HepG2 (cell line): ENCODE data around the gene MKS1. TPM values are rescaled to one million over a fixed set of nuclear protein-coding genes. Genes with fewer than 3 reads are reported as not detected.

Experiments used
- BRCA1 ChIP-seq: sonication (generic); formaldehyde crosslinking; IDR thresholded peaks from 2 replicates; pipeline ENCODE4 v1.4.0; 2020; ENCODE audit warnings: missing genetic modification reagents
- CREBL2 ChIP-seq: sonication (generic); formaldehyde crosslinking; IDR thresholded peaks from 2 replicates; pipeline ENCODE4 v1.8.1; 2023; ENCODE audit warnings: missing genetic modification reagents, mild to moderate bottlenecking, borderline replicate concordance
- DPF2 ChIP-seq: sonication (generic); formaldehyde crosslinking; IDR thresholded peaks from 2 replicates; pipeline ENCODE4 v1.4.0; 2020; ENCODE audit warnings: mild to moderate bottlenecking, low read depth, missing genetic modification reagents, borderline replicate concordance
- FOSL2 ChIP-seq: sonication (generic); formaldehyde crosslinking; IDR thresholded peaks from 2 replicates; pipeline ENCODE4 v1.4.0; 2020; ENCODE audit warnings: missing genetic modification reagents
- HNRNPH1 ChIP-seq: fragments of 200-400 bp; formaldehyde crosslinking; optimal IDR thresholded peaks from 2 replicates; pipeline ENCODE3; 2017; ENCODE audit warnings: mild to moderate bottlenecking, low read depth, low read length
- KDM6A ChIP-seq: IDR thresholded peaks from 2 replicates; pipeline ENCODE4 v1.6.1; 2016; ENCODE audit warnings: low read depth
- MBD4 ChIP-seq: IDR thresholded peaks from 2 replicates; pipeline ENCODE4 v1.6.1; 2012; ENCODE audit warnings: low read length, inconsistent platforms, borderline replicate concordance
- NFAT5 ChIP-seq: sonication (generic); formaldehyde crosslinking; IDR thresholded peaks from 2 replicates; pipeline ENCODE4 v1.4.0; 2020; ENCODE audit warnings: missing genetic modification reagents
- PLRG1 ChIP-seq: fragments of 450-650 bp; conservative IDR thresholded peaks from 2 replicates; pipeline ENCODE4 v1.6.1; 2016
- POLR2AphosphoS2 ChIP-seq: IDR thresholded peaks from 2 replicates; pipeline ENCODE4 v1.6.1; 2011; ENCODE audit warnings: low read depth, low read length, improper control_type of control experiment
- REXO4 ChIP-seq: sonication (generic); formaldehyde crosslinking; IDR thresholded peaks from 2 replicates; pipeline ENCODE4 v1.8.0; 2022; ENCODE audit warnings: missing genetic modification reagents, mild to moderate bottlenecking, borderline replicate concordance
- SMAD3 ChIP-seq: sonication (generic); formaldehyde crosslinking; IDR thresholded peaks from 2 replicates; pipeline ENCODE4 v1.4.0; 2020; ENCODE audit warnings: missing genetic modification reagents
- SP140L ChIP-seq: sonication (generic); formaldehyde crosslinking; IDR thresholded peaks from 2 replicates; pipeline ENCODE4 v1.4.0; 2020; ENCODE audit warnings: missing genetic modification reagents, borderline replicate concordance
- TBP ChIP-seq: sonication (generic); formaldehyde crosslinking; IDR thresholded peaks from 2 replicates; pipeline ENCODE4 v1.5.0; 2020; ENCODE audit warnings: missing genetic modification reagents
- THAP11 ChIP-seq: IDR thresholded peaks from 2 replicates; pipeline ENCODE4 v1.6.1; 2016; ENCODE audit warnings: missing biosample characterization, missing genetic modification reagents
- TP53 ChIP-seq: sonication (generic); formaldehyde crosslinking; conservative IDR thresholded peaks from 2 replicates; pipeline ENCODE4 v1.4.0; 2020; ENCODE audit warnings: missing genetic modification reagents
- ZBTB38 ChIP-seq: sonication (generic); formaldehyde crosslinking; IDR thresholded peaks from 2 replicates; pipeline ENCODE4 v1.5.1; 2020; ENCODE audit warnings: mild to moderate bottlenecking, missing genetic modification reagents
- ZFP1 ChIP-seq: IDR thresholded peaks from 2 replicates; pipeline ENCODE4 v1.6.1; 2016
- ZNF335 ChIP-seq: sonication (generic); formaldehyde crosslinking; IDR thresholded peaks from 2 replicates; pipeline ENCODE4 v1.4.0; 2020; ENCODE audit warnings: missing genetic modification reagents
- ZNF512B ChIP-seq: sonication (generic); formaldehyde crosslinking; IDR thresholded peaks from 2 replicates; pipeline ENCODE4 v1.5.1; 2020; ENCODE audit warnings: missing genetic modification reagents, mild to moderate bottlenecking, borderline replicate concordance
- ZNF558 ChIP-seq: sonication (generic); formaldehyde crosslinking; IDR thresholded peaks from 2 replicates; pipeline ENCODE4 v1.9.0; 2022; ENCODE audit warnings: mild to moderate bottlenecking, missing genetic modification reagents, borderline replicate concordance
- ZNF782 ChIP-seq: sonication (generic); formaldehyde crosslinking; IDR thresholded peaks from 2 replicates; pipeline ENCODE4 v1.4.0; 2020; ENCODE audit warnings: missing genetic modification reagents, mild to moderate bottlenecking, borderline replicate concordance
- ZNF816 ChIP-seq: sonication (generic); formaldehyde crosslinking; IDR thresholded peaks from 2 replicates; pipeline ENCODE4 v1.8.0; 2022; ENCODE audit warnings: missing genetic modification reagents, mild to moderate bottlenecking, borderline replicate concordance
- polyA plus RNA-seq, 8 experiments: library from polyadenylated mRNA; depleted of rRNA in 3 of 8; stranded (reverse) in 7 of 8; unstranded in 1 of 8; fragments of >200 nt; fragmentation: Illumina TruSeq in 4 of 8; extraction: Trizol in 4 of 8; gene quantifications; 2 replicates each; pipeline versions ENCODE4 v1.2.1 to v1.2.3, GENCODE V29; 2011 to 2016; ENCODE audit warnings: low read depth in 4 of 8, missing spikeins in 1 of 8, mixed read lengths in 1 of 8; ENCODE audit not compliant: insufficient read depth in 1 of 8
- total RNA-seq, 5 experiments: library from RNA; depleted of rRNA; stranded (reverse); fragments of >200 nt; fragmentation: Illumina TruSeq; extraction: Trizol; gene quantifications; 2 replicates each; pipeline ENCODE4 v1.2.3, GENCODE V29; 2016; ENCODE audit warnings: low read depth in 1 of 5

Gene MKS1
- total and polyA plus RNA-seq, 2 of the 13 experiments (the other 11 are each of a cell fraction or from before 2014, with no cell fraction given), result 16.1 to 26.3 TPM

- no peak for TF ChIP-seq POLR2AphosphoS2
- no peak for TF ChIP-seq SP140L (CRISPR knock-in tag)
- peak; percentile 37; the same call in 1 of the 2 replicates for TF ChIP-seq FOSL2 (CRISPR knock-in tag)
- TF ChIP-seq ZNF335 (CRISPR knock-in tag), result no peak; the same call in none of the 2 replicates
- no peak for TF ChIP-seq REXO4 (CRISPR knock-in tag)
- TF ChIP-seq ZNF782 (CRISPR knock-in tag), result peak; percentile 82
- no peak for TF ChIP-seq ZFP1 (CRISPR knock-in tag)
- peak; percentile 50; the same call in 1 of the 2 replicates for TF ChIP-seq ZBTB38
- peak; percentile 55; the same call in 1 of the 2 replicates for TF ChIP-seq SMAD3
- TF ChIP-seq ZNF512B (CRISPR knock-in tag), result 0 out of 2 replicates have a peak, but pooled peaks have one; percentile 20
- TF ChIP-seq CREBL2, result peak; percentile 78; the same call in 1 of the 2 replicates
- 0 out of 2 replicates have a peak, but pooled peaks have one; percentile 28 for TF ChIP-seq TP53 (CRISPR knock-in tag)
- TF ChIP-seq BRCA1 (CRISPR knock-in tag), result peak; percentile 78; the same call in 1 of the 2 replicates
- TF ChIP-seq MBD4, result no peak
- no peak for TF ChIP-seq ZNF816 (CRISPR knock-in tag)
- TF ChIP-seq KDM6A (CRISPR knock-in tag), result 0 out of 2 replicates have a peak, but pooled peaks have one; percentile 8
- TF ChIP-seq DPF2 (CRISPR knock-in tag), result no peak
- TF ChIP-seq HNRNPH1, result no peak
- TF ChIP-seq ZNF558 (CRISPR knock-in tag), result no peak
- TF ChIP-seq PLRG1, result no peak
- TF ChIP-seq NFAT5 (CRISPR knock-in tag), result peak; percentile 73; the same call in 1 of the 2 replicates
- TF ChIP-seq TBP (CRISPR knock-in tag), result 0 out of 2 replicates have a peak, but pooled peaks have one; percentile 40
- TF ChIP-seq THAP11 (CRISPR knock-in tag), result peak; percentile 89
Observed at GRCh38 chr17:58219007-58219788, at the start of gene MKS1 (continued).
